Omental fat pad (tissue), 4 donors: Measurements from ENCODE around the gene ITPR1. TPM values are rescaled to one million over a fixed set of nuclear protein-coding genes. Genes with fewer than 3 reads are reported as not detected.

Experiments used
- ATAC-seq: fragments of 150-250 bp; one replicate; pipeline ENCODE4 v1.9.1; 2016; ENCODE audit warnings: mild to moderate bottlenecking, moderate library complexity; ENCODE audit not compliant: low FRiP score
- DNase-seq: peaks from one replicate; pipeline ENCODE4 v3.0.0-alpha.2; 2019; ENCODE audit warnings: low spot score
- total RNA-seq, 4 donors: library from RNA; depleted of rRNA; stranded (reverse); fragments of >200 nt; gene quantifications; one replicate each; pipeline ENCODE4 v1.1.0, GENCODE V29; 2016
- TF ChIP-seq, protein P1 (sequence below), 3 donors: fragments of 450-650 bp; IDR thresholded peaks; one replicate each; pipeline ENCODE4 v1.5.1; 2016 to 2017; ENCODE audit warnings: antibody characterized with exemption in 3 of 3, mild to moderate bottlenecking in 3 of 3, moderate library complexity in 2 of 3

The ITPR1 gene
- total RNA-seq, 4 donors from 2014 or later = 38.3 to 58.5 (median 41.3) TPM

GRCh38 chr3:4509983-4510755 lies 17.0 kb downstream of the ITPR1 start:
- DNase-seq (no peak), ATAC-seq (no peak)
- TF ChIP-seq, protein P1, sequence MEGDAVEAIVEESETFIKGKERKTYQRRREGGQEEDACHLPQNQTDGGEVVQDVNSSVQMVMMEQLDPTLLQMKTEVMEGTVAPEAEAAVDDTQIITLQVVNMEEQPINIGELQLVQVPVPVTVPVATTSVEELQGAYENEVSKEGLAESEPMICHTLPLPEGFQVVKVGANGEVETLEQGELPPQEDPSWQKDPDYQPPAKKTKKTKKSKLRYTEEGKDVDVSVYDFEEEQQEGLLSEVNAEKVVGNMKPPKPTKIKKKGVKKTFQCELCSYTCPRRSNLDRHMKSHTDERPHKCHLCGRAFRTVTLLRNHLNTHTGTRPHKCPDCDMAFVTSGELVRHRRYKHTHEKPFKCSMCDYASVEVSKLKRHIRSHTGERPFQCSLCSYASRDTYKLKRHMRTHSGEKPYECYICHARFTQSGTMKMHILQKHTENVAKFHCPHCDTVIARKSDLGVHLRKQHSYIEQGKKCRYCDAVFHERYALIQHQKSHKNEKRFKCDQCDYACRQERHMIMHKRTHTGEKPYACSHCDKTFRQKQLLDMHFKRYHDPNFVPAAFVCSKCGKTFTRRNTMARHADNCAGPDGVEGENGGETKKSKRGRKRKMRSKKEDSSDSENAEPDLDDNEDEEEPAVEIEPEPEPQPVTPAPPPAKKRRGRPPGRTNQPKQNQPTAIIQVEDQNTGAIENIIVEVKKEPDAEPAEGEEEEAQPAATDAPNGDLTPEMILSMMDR (IDR thresholded peaks at IDR 0.05) = no peak

DNA sequence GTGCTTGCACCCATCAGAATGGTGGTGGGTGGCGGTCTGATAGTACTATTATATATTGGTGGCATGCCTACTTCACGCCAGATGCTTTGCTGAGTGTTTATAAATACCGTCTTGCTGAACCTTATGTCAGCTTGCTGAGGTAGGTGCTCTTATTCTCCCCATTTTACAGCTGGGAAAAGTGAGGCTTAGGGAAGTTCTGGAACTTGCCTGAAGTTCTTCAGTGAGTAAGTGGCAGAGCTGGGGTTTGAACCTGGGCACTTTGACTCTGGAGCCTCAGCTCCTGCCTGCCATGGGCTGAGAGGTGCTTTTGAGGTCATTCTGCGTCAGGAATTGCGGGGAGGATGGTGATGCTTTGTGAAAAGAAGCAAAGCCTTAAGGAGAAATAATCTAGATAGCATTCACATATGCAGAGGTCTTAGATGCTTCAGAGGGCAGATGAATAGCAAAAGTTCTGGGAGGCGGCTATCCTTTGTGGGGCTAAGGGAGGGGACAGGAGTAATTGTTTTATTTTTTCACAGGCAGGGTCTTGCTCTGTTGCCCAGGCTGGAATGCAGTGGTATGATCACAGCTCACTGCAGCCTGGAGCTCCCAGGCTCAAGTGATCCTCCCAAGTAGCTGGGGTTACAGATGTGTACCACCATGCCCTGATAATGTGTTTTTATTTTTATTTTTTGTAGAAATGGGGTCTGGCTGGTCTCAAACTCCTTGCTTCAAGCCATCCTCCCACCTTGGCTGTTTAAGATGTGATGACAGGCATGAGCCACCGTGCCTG lies 18.5 kb downstream of the ITPR1 start:
- TF ChIP-seq, protein P1 (IDR thresholded peaks at IDR 0.05) = no peak

DNA sequence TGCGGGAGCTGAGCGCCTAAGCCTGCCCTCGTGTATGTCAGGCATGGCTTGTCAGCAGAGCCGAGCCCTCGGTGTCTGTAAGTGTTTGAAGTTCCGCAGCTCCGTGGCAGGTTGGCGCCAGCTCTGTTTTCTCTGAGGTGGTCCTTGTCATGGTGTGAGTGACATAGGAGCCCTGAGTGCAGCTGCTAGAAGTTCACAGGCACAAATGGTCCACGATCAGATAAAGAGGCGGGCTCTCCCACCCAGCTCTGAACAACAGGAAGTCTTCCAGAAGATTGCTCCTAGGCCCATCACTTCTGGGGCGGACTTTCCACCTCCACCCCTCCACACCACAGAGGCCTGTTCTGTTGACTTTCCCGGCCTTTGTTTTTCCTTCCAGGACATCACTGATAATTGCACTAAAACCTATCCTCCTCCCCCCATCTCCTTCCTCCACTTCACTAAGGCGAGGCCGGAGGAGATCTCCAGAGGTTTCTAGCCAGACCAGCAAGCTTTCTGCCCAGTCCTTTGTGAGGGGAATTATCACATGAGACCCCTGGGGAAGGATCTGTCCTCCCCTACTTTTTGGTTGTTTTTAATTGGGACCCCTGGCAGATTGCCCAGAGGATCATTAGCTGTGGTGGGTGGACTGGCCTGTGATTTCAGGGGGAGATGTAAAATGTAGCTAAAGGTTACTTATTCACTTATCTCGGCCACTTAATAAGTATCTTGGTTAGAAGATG lies 19.9 kb downstream of the ITPR1 start:
- ATAC-seq (no peak), DNase-seq (no peak)
- TF ChIP-seq, protein P1 (IDR thresholded peaks at IDR 0.05) = no peak

More for the DNA sequence above, 18.5 kb downstream of the ITPR1 start:
- ATAC-seq = no peak
- no peak for DNase-seq

DNA sequence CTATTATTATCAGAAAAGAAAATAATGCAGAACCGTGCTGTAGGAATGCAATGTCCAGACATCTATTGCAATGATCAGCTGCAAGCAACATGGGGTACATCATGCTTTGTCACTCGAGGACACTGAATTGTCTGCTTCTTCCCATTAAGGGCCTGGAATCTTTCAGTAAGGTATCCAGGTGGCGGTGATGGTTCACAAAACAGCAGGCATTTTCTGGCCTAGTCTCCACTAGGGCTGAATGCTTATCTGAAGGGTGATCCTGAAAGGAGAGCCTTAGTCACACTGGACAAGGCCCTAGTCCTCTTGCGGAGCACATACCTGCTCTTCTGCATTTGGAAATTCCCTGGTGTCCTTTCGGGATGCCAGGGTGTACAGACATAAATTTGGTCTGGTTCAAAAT lies 21.2 kb downstream of the ITPR1 start:
- no peak for DNase-seq
- ATAC-seq = no peak
- TF ChIP-seq, protein P1 (IDR thresholded peaks at IDR 0.05) = no peak

DNA sequence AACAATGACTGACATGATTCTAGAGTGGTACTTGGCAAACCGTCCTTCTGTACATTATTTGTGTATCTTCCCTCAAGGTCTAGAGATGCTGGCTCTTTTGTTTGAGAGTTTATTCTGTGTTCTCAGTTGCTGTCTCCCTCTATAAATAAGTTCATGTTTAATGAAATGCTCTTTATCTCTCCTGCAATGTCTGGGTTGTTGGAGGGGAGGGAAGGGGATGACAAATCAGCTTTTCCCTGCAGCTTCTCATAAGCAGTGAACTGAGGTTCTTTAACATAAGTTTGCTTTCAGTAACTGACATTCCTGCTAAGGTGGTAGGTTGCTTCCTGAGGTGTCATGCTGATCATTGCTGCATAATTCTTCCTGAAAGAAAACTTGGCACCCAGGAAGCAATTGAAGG lies 21.8 kb downstream of the ITPR1 start:
- TF ChIP-seq, protein P1 (IDR thresholded peaks at IDR 0.05) = no peak
- DNase-seq (no peak), ATAC-seq (no peak)

DNA sequence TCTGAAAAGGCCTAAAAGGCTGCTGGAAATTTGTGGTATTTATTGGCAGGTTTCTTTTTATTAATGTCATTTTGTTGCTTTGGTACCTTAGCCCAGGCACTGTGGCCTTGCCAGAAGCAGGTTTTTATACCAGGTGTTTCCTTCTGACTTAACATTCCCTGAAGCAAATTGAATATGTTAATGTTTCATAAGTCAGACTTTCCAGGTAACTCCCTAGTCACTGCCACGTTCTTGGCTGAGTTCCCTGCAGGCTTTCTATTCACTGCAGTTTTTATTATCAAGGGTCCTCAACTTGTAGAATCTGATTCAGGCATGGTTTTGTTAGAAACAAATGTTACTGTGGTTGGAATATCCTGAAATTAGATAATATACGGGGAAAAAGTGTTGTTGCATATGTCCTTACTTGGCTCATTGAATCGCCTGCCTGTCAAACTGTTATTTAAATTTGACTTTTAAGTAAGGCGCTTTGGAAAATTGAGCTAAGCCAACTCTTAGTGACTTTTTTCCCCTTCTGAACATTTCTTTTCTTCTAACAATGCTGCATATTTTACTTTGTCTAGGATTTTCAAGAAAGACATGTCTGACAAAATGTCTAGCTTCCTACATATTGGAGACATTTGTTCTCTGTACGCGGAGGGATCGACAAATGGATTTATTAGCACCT lies 22.9 kb downstream of the ITPR1 start:
- no peak for ATAC-seq
- TF ChIP-seq, protein P1 (IDR thresholded peaks at IDR 0.05) = no peak
- no peak for DNase-seq
